HepG2 (cell line): ENCODE measurements around the gene SLC5A8. TPM values are rescaled to one million over a fixed set of nuclear protein-coding genes. Genes with fewer than 3 reads are reported as not detected.

ENCODE experiments used
- ATAC-seq: fragments of 200-7000 bp; cut with Tn5 transposase; 3 replicates; pipeline ENCODE4 v1.9.1; 2020; ENCODE audit warnings: mild to moderate bottlenecking, moderate library complexity
- BruUV-seq: library from RNA; stranded (reverse); fragments of 400-500 nt; replicated peaks from 2 replicates; lab custom pipeline; 2021; lab: Mats Ljungman, UMichigan
- CTCF ChIA-PET: fragments of 300-600 bp; formaldehyde crosslinking; extraction: SDS; loops from one replicate; lab custom pipeline; 2021; ENCODE audit warnings: low total read pairs, inconsistent platforms, low intra/inter-chr PET ratio; lab: Yijun Ruan, JAX
- POLR2A ChIA-PET: fragments of 350-600 bp; sonication (Branson Sonifier 250); formaldehyde crosslinking; loops from one replicate; lab custom pipeline; 2020; ENCODE audit warnings: antibody characterized with exemption, inconsistent platforms; lab: Yijun Ruan, JAX
- DNase-seq: peaks from one replicate; pipeline ENCODE4 v3.0.0-alpha.2; 2015; ENCODE audit warnings: low spot score
- FAIRE-seq: peaks from 3 replicates; lab custom pipeline; 2011; peaks lifted over from hg19 to GRCh38; lab: Jason Lieb, UNC
- H2AFZ ChIP-seq: one replicate; pipeline ENCODE4 v1.6.1; 2011; ENCODE audit warnings: low read length, inconsistent platforms
- H3K27ac ChIP-seq: fragments of 300-600 bp; 3 replicates; pipeline ENCODE4 v1.8.0; 2011; ENCODE audit warnings: mixed run types, mild to moderate bottlenecking, mixed read lengths, low read length, inconsistent platforms; ENCODE audit not compliant: insufficient read depth; ENCODE audit errors: extremely low read length
- H3K27me3 ChIP-seq, 2 experiments: fragments of 200-600 bp in 1 of 2; 2 replicates in 1 of 2; 3 replicates in 1 of 2; pipeline versions ENCODE4 v1.6.0 to v1.8.0; 2011; ENCODE audit warnings: low read length in 2 of 2, mild to moderate bottlenecking in 2 of 2, moderate library complexity in 2 of 2, inconsistent platforms in 1 of 2; ENCODE audit not compliant: insufficient read depth in 2 of 2, control insufficient read depth in 1 of 2
- H3K36me3 ChIP-seq, 2 experiments: fragments of 200-600 bp in 1 of 2; replicated peaks in 1 of 2; 2 replicates in 1 of 2; 3 replicates in 1 of 2; pipeline versions ENCODE4 v1.5.1 to v1.8.0; 2011; ENCODE audit warnings: low read length in 2 of 2, inconsistent platforms in 1 of 2; ENCODE audit not compliant: insufficient read depth in 2 of 2, control insufficient read depth in 1 of 2
- H3K4me1 ChIP-seq: 2 replicates; pipeline ENCODE4 v1.5.1; 2012; ENCODE audit warnings: low read length, inconsistent platforms; ENCODE audit not compliant: insufficient read depth
- H3K4me2 ChIP-seq: 2 replicates; pipeline ENCODE4 v1.6.0; 2011; ENCODE audit warnings: low read depth, low read length, inconsistent platforms
- H3K4me3 ChIP-seq, 3 experiments: fragments of 200-600 bp in 1 of 3; sonication (generic), shearing (Covaris generic) in 1 of 3; replicated peaks in 1 of 3; 2 replicates each; pipeline ENCODE4 v1.5.1; 2011 to 2016; ENCODE audit warnings: low read length in 3 of 3, inconsistent platforms in 2 of 3, low read depth in 2 of 3, mild to moderate bottlenecking in 2 of 3, control low read depth in 1 of 3, mixed read lengths in 1 of 3; ENCODE audit not compliant: insufficient read depth in 1 of 3
- H3K79me2 ChIP-seq: one replicate; pipeline ENCODE4 v1.6.1; 2011; ENCODE audit warnings: low read length, inconsistent platforms; ENCODE audit not compliant: insufficient read depth
- H3K9ac ChIP-seq: 2 replicates; pipeline ENCODE4 v1.6.0; 2011; ENCODE audit warnings: mild to moderate bottlenecking, low read depth, low read length, inconsistent platforms; ENCODE audit not compliant: insufficient read depth
- H3K9me3 ChIP-seq: 2 replicates; pipeline ENCODE4 v1.5.1; 2012; ENCODE audit warnings: mild to moderate bottlenecking, low read length
- H4K20me1 ChIP-seq: 2 replicates; pipeline ENCODE4 v1.6.0; 2011; ENCODE audit warnings: inconsistent platforms, mild to moderate bottlenecking, low read length, moderate library complexity; ENCODE audit not compliant: insufficient read depth
- PAX8 ChIP-seq: sonication (generic); formaldehyde crosslinking; IDR thresholded peaks from 2 replicates; pipeline ENCODE4 v1.8.0; 2022; ENCODE audit warnings: mild to moderate bottlenecking, missing genetic modification reagents, borderline replicate concordance
- ZMYM2 ChIP-seq: sonication (generic); formaldehyde crosslinking; IDR thresholded peaks from 2 replicates; pipeline ENCODE4 v1.8.0; 2022; ENCODE audit warnings: mild to moderate bottlenecking, missing genetic modification reagents
- ZNF790 ChIP-seq: sonication (generic); formaldehyde crosslinking; IDR thresholded peaks from 2 replicates; pipeline ENCODE4 v1.8.0; 2022; ENCODE audit warnings: missing genetic modification reagents, mild to moderate bottlenecking, borderline replicate concordance
- WGBS: methylation state at CpG from one replicate; pipeline ENCODE4 v1.1.6; 2017; ENCODE audit warnings: low lambda C conversion rate; 5-methylcytosine and 5-hydroxymethylcytosine counted together
- in situ Hi-C: cut with HindIII; loops from 2 replicates; pipeline ENCODE4 v1.10.0; 2017; ENCODE audit warnings: low pct_unique_long_range_greater_than_20kb; ENCODE audit not compliant: extremely low pct_ligation_motif_present
- intact Hi-C: fragments of 100-400 bp; cut with micrococcal nuclease; formaldehyde crosslinking; loops from one replicate; pipeline ENCODE4 v1.10.0; 2022; ENCODE audit not compliant: unreplicated experiment
- polyA plus RNA-seq, 8 experiments: library from polyadenylated mRNA; depleted of rRNA in 3 of 8; stranded (reverse) in 7 of 8; unstranded in 1 of 8; fragments of >200 nt; fragmentation: Illumina TruSeq in 4 of 8; extraction: Trizol in 4 of 8; gene quantifications; 2 replicates each; pipeline versions ENCODE4 v1.2.1 to v1.2.3, GENCODE V29; 2011 to 2016; ENCODE audit warnings: low read depth in 4 of 8, missing spikeins in 1 of 8, mixed read lengths in 1 of 8; ENCODE audit not compliant: insufficient read depth in 1 of 8
- total RNA-seq, 5 experiments: library from RNA; depleted of rRNA; stranded (reverse); fragments of >200 nt; fragmentation: Illumina TruSeq; extraction: Trizol; gene quantifications; 2 replicates each; pipeline ENCODE4 v1.2.3, GENCODE V29; 2016; ENCODE audit warnings: low read depth in 1 of 5
- TF ChIP-seq, protein P1 (sequence below): IDR thresholded peaks from 2 replicates; pipeline ENCODE4 v1.6.1; 2012; ENCODE audit warnings: low read length, improper control_type of control experiment

The SLC5A8 gene
- total and polyA plus RNA-seq, 2 of the 13 experiments (the other 11 are each of a cell fraction or from before 2014, with no cell fraction given): not detected

DNA sequence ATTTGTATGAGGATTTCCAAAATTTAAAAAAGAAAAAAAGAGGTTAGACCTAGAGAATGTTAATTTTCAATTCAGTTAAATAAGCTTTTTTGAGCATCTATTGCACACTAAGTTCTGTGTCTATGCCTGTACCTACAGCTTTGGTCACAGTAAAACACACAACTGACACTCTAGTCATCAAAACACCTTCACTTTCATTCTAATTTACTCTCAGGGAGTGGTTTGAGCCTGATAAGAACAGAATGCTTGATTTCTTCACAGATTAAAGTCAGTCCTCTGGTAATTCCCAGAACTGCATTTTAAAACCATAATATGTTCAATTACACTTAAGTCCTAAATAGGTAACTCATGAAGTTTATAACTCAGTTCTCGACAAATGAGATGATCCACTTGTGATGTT is 9.2 kb downstream of the SLC5A8 start:
- Histone ChIP-seq H3K27ac (no peak overlapping the region), H3K4me3 (no peak overlapping the region), H3K27me3 (no peaks in the 10 kb centered on the region; a peak in 1 of 5 replicates), H2AFZ (no peak overlapping the region), H3K9me3 (no peaks in the 10 kb centered on the region), H3K36me3 (no peaks in the 10 kb centered on the region), H3K4me1 (no peaks in the 10 kb centered on the region), H3K4me2 (no peak overlapping the region), H4K20me1 (no peaks in the 10 kb centered on the region), H3K79me2 (no peaks in the 10 kb centered on the region), H3K9ac (no peak overlapping the region)
- intact Hi-C loops (no loop called here), in situ Hi-C loops (no loop called here)
- ChIA-PET POLR2A (no interaction called here), CTCF (no interaction called here)
- DNase-seq (no peak), FAIRE-seq (no peak), ATAC-seq (no peak)
- TF ChIP-seq ZMYM2: no peak
- TF ChIP-seq, protein P1, sequence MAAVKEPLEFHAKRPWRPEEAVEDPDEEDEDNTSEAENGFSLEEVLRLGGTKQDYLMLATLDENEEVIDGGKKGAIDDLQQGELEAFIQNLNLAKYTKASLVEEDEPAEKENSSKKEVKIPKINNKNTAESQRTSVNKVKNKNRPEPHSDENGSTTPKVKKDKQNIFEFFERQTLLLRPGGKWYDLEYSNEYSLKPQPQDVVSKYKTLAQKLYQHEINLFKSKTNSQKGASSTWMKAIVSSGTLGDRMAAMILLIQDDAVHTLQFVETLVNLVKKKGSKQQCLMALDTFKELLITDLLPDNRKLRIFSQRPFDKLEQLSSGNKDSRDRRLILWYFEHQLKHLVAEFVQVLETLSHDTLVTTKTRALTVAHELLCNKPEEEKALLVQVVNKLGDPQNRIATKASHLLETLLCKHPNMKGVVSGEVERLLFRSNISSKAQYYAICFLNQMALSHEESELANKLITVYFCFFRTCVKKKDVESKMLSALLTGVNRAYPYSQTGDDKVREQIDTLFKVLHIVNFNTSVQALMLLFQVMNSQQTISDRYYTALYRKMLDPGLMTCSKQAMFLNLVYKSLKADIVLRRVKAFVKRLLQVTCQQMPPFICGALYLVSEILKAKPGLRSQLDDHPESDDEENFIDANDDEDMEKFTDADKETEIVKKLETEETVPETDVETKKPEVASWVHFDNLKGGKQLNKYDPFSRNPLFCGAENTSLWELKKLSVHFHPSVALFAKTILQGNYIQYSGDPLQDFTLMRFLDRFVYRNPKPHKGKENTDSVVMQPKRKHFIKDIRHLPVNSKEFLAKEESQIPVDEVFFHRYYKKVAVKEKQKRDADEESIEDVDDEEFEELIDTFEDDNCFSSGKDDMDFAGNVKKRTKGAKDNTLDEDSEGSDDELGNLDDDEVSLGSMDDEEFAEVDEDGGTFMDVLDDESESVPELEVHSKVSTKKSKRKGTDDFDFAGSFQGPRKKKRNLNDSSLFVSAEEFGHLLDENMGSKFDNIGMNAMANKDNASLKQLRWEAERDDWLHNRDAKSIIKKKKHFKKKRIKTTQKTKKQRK: no peak
- no TSS peak for BruUV-seq
- WGBS: 0% methylated on average over 1 of the region's 1 CpG

DNA sequence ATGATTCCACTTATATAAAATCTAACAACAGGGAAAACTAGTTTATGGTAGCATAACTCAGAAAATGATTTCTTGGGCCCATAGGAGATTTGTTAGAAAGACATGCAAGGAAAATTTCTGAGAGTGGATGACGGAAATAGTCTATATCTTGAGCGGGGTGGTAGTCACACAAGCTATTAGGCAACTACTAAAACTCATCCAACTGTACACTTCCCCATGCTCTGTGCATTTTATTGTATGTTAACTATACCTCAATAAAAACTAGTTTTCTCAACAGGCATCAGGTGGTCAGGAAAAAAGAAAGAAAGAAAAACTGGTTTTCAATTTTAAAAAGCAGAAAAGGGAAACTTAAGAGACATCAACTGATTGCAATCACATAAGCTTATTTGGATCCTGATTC is 9.9 kb downstream of the SLC5A8 start:
- H2AFZ ChIP-seq: no peak overlapping the region
- no peak overlapping the region for H3K27ac ChIP-seq
- no peaks in the 10 kb centered on the region for H3K36me3 ChIP-seq
- H4K20me1 ChIP-seq: no peaks in the 10 kb centered on the region
- no peak overlapping the region for H3K4me3 ChIP-seq
- no peak overlapping the region for H3K9ac ChIP-seq
- in situ Hi-C loops: no loop called here
- no peak overlapping the region for H3K4me2 ChIP-seq
- TF ChIP-seq PAX8 (CRISPR knock-in tag) (no peak), ZNF790 (CRISPR knock-in tag) (no peak)
- no peaks in the 10 kb centered on the region for H3K79me2 ChIP-seq
- no peaks in the 10 kb centered on the region for H3K4me1 ChIP-seq
- POLR2A ChIA-PET: no interaction called here
- no TSS peak for BruUV-seq
- no peaks in the 10 kb centered on the region for H3K9me3 ChIP-seq
- ATAC-seq (no peak), FAIRE-seq (no peak), DNase-seq (no peak)
- no peaks in the 10 kb centered on the region; a peak in 1 of 5 replicates for H3K27me3 ChIP-seq
- 5% methylated on average over 2 of the region's 2 CpGs for WGBS
- intact Hi-C loops: no loop called here
- CTCF ChIA-PET: no interaction called here
